GM12873 (cell line): ENCODE results near the gene PAXIP1.
A peak's percentile ranks its signal among the peaks of the same experiment; 100 is the strongest.

Experiments
- CTCF ChIP-seq: IDR thresholded peaks from 2 replicates; pipeline ENCODE4 v1.5.1; 2012; ENCODE audit warnings: low read depth, mild to moderate bottlenecking, moderate library complexity, low read length, control low read depth; ENCODE audit not compliant: insufficient read depth; ENCODE audit errors: missing control alignments

The PAXIP1 gene

GRCh38 chr7:155001756-155002410, 1.0 kb downstream of the PAXIP1 start:
- TF ChIP-seq CTCF: no peak

GRCh38 chr7:155000795-155001194, 2.1 kb downstream of the PAXIP1 start:
- peak; percentile 42 for TF ChIP-seq CTCF

GRCh38 chr7:154998481-154998880, 4.4 kb downstream of the PAXIP1 start:
- TF ChIP-seq CTCF: no peak

- no peak for TF ChIP-seq CTCF
Observed at GRCh38 chr7:154997840-154998370, 5.0 kb downstream of the PAXIP1 start.

GRCh38 chr7:154996756-154997155, 6.2 kb downstream of the PAXIP1 start:
- TF ChIP-seq CTCF: no peak

- no peak for TF ChIP-seq CTCF
Observed at GRCh38 chr7:154996101-154996500, 6.8 kb downstream of the PAXIP1 start.

GRCh38 chr7:154994996-154995395, 7.9 kb downstream of the PAXIP1 start:
- TF ChIP-seq CTCF: no peak
